Vagina (tissue), 2 donors: ENCODE measurements around the gene NPEPPS.

Experiments used
- POLR2A ChIP-seq, 2 donors: fragments of 450-650 bp; IDR thresholded peaks; one replicate each; pipeline ENCODE4 v1.6.1; 2017; ENCODE audit warnings: antibody characterized with exemption in 2 of 2, mild to moderate bottlenecking in 2 of 2, moderate library complexity in 2 of 2
- POLR2AphosphoS5 ChIP-seq, 2 donors: sonication (generic); formaldehyde crosslinking; IDR thresholded peaks; one replicate each; pipeline ENCODE4 v1.9.0; 2017; ENCODE audit warnings: antibody characterized with exemption in 2 of 2, mild to moderate bottlenecking in 2 of 2, low read depth in 1 of 2; ENCODE audit not compliant: insufficient read depth in 1 of 2
- TF ChIP-seq, protein P1 (sequence below), 3 experiments: fragments of 450-650 bp in 2 of 3; fragments of 200-600 bp in 1 of 3; sonication (generic) in 1 of 3; IDR thresholded peaks; one replicate each; pipeline ENCODE4 v1.5.1; 2017 to 2019; ENCODE audit warnings: antibody characterized with exemption in 3 of 3, mild to moderate bottlenecking in 2 of 3, moderate library complexity in 2 of 3

DNA sequence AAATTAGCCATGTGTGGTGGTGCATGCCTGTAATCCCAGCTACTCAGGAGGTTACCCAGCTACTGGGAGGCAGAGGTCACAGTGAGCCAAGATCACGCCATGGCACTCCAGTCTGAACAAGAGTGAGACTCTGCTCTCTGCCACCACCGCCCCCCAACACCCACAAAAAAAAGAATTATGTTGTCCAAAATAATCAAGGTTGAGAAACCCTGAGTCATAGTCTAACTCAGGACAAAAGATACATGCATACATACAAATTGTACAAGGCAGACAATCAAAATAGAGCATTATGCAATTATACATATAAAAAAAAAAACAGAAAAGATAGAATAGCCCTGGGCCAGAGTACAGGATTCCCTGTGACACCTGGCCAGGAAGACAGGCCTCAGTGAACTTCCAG, 112.2 kb downstream of the NPEPPS start:
- TF ChIP-seq, protein P1, sequence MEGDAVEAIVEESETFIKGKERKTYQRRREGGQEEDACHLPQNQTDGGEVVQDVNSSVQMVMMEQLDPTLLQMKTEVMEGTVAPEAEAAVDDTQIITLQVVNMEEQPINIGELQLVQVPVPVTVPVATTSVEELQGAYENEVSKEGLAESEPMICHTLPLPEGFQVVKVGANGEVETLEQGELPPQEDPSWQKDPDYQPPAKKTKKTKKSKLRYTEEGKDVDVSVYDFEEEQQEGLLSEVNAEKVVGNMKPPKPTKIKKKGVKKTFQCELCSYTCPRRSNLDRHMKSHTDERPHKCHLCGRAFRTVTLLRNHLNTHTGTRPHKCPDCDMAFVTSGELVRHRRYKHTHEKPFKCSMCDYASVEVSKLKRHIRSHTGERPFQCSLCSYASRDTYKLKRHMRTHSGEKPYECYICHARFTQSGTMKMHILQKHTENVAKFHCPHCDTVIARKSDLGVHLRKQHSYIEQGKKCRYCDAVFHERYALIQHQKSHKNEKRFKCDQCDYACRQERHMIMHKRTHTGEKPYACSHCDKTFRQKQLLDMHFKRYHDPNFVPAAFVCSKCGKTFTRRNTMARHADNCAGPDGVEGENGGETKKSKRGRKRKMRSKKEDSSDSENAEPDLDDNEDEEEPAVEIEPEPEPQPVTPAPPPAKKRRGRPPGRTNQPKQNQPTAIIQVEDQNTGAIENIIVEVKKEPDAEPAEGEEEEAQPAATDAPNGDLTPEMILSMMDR (IDR thresholded peaks at IDR 0.05) = no peak
- no peak for TF ChIP-seq POLR2A (IDR thresholded peaks at IDR 0.05)
- no peak for TF ChIP-seq POLR2AphosphoS5 (IDR thresholded peaks at IDR 0.05; ENCODE audit: insufficient read depth in 1 of 2, low read depth in 1 of 2)
